Heart left ventricle (tissue), 16 donors: Measurements from ENCODE around the gene PTPRN2. TPM values are rescaled to one million over a fixed set of nuclear protein-coding genes. Genes with fewer than 3 reads are reported as not detected.

Experiments
- ATAC-seq, 4 donors: fragments of 200-7000 bp; cut with Tn5 transposase; one replicate each; pipeline ENCODE4 v1.9.1; 2020 to 2022; ENCODE audit warnings: moderate library complexity in 4 of 4, mild to moderate bottlenecking in 3 of 4, moderate number of reproducible peaks in 1 of 4
- DNase-seq, 5 donors: peaks; one replicate each; pipeline ENCODE4 v3.0.0-alpha.2; 2020
- H3K27ac ChIP-seq, 12 donors: fragments of 200-600 bp; sonication (generic) in 4 of 12; one replicate each; pipeline versions ENCODE4 v1.5.0 to v1.8.0; 2016 to 2022; ENCODE audit warnings: mild to moderate bottlenecking in 2 of 12
- H3K27me3 ChIP-seq, 9 donors: fragments of 200-600 bp; sonication (generic) in 2 of 9; one replicate each; pipeline versions ENCODE4 v1.5.1 to v1.8.0; 2016 to 2022; ENCODE audit warnings: mild to moderate bottlenecking in 3 of 9
- H3K36me3 ChIP-seq, 9 donors: fragments of 200-600 bp; sonication (generic) in 2 of 9; one replicate each; pipeline versions ENCODE4 v1.5.0 to v1.8.0; 2018 to 2022; ENCODE audit warnings: mild to moderate bottlenecking in 2 of 9
- H3K4me1 ChIP-seq, 12 donors: fragments of 200-600 bp; sonication (generic) in 4 of 12; one replicate each; pipeline versions ENCODE4 v1.5.0 to v1.8.0; 2016 to 2022; ENCODE audit warnings: mild to moderate bottlenecking in 3 of 12
- H3K4me3 ChIP-seq, 12 donors: fragments of 200-600 bp; sonication (generic) in 4 of 12; one replicate each; pipeline versions ENCODE4 v1.5.0 to v1.8.0; 2017 to 2022; ENCODE audit warnings: mild to moderate bottlenecking in 9 of 12, moderate library complexity in 4 of 12
- H3K9me3 ChIP-seq, 12 donors: fragments of 200-600 bp; sonication (generic) in 4 of 12; one replicate each; pipeline versions ENCODE4 v1.5.0 to v1.8.0; 2016 to 2022; ENCODE audit warnings: mild to moderate bottlenecking in 1 of 12
- CTCF ChIP-seq, 12 donors: fragments of 200-600 bp; sonication (generic) in 4 of 12; IDR thresholded peaks; one replicate each; pipeline versions ENCODE4 v1.5.0 to v1.8.0; 2018 to 2022; ENCODE audit warnings: antibody characterized with exemption in 12 of 12, mild to moderate bottlenecking in 5 of 12
- POLR2A ChIP-seq, 2 donors: fragments of 450-650 bp; IDR thresholded peaks; one replicate each; pipeline ENCODE4 v1.6.1; 2017; ENCODE audit warnings: antibody characterized with exemption in 2 of 2, mild to moderate bottlenecking in 2 of 2, moderate library complexity in 2 of 2
- WGBS, 4 donors: extraction: QIAGEN DNeasy Blood & Tissue Kit in 2 of 4; methylation state at CpG; one replicate each; pipeline versions ENCODE4 v1.1.5 to v1.1.7; 2013 to 2018; 5-methylcytosine and 5-hydroxymethylcytosine counted together
- intact Hi-C, 10 donors: fragments of 100-400 bp; cut with DNase I; formaldehyde crosslinking; loops; one replicate each; pipeline versions ENCODE4 v1.11.1 to v1.14.2; 2022
- polyA plus RNA-seq, 2 donors: library from polyadenylated mRNA; stranded (reverse); fragments of 200-250 nt; gene quantifications; one replicate each; pipeline ENCODE4 v1.2.3, GENCODE V29; 2013
- total RNA-seq, 9 donors: library from RNA; depleted of rRNA in 2 of 9; stranded (reverse); fragments of >200 nt in 2 of 9; fragmentation: NEBNext Ultra II Directional in 3 of 9; extraction: Animal tissue kit (Norgen Biotek cat#: 25700) in 3 of 9; gene quantifications; one replicate each; pipeline versions ENCODE4 v1.1.0 to v1.2.4, GENCODE V29; 2016 to 2023
- donor health status: ischemic (EF 13 %, LVEDD 7.1; RV severe dilation, severe dysfunction).
- donor health status: healthy with polysubstance abuse.
- donor health status: DM: no; HTN: yes; CAD: no.
- donor health status: DM: no; HTN: no; CAD: no.
- donor health status: ischemic (EF 25% LVEDD 6.9; RV normal size, moderate dysfunction).
- donor health status: ischemic (EF 25% LVEDD 5.7; RV mildly dilated, moderate dysfunction).
- donor health status: healthy.
- donor health status: DM: yes; HTN: yes; CAD: no.
- donor health status: ischemic (EF 35%, LVEDD 5.7; RV mildly dilated, moderate dysfunction).
- donor health status: nonischemic (EF 11% LVEDD 7.7; RV severe dilation, severe dysfunction).
- donor health status: DM: yes; HTN: yes; CAD: no.
- donor health status: PGD.
- donor health status: ischemic (EF 29% LVEDD 5.4; RV normal size, mild dysfunction).
- donor health status: nonischemic (EF 23%, LVEDD 6.1; RV moderate dilation, normal function).

PTPRN2 gene
- total and polyA plus RNA-seq, 11 donors = 0.61 to 2.3 (median 1.3) TPM

GRCh38 chr7:157867685-157868305 lies 719.8 kb downstream of the PTPRN2 start:
- no peak for TF ChIP-seq POLR2A (IDR thresholded peaks at IDR 0.05)
- no peak for TF ChIP-seq CTCF (IDR thresholded peaks at IDR 0.05)
- DNase-seq = peak in 1 of 5 donors; percentile 48
- H3K9me3 ChIP-seq = peaks cover 0 to 16% (median 0%) of the 10 kb centered on the region in 12 donors
- intact Hi-C loops = no loop called here
- H3K27ac ChIP-seq = no peak overlapping the region
- H3K36me3 ChIP-seq = no peaks in the 10 kb centered on the region
- H3K4me1 ChIP-seq = no peaks in the 10 kb centered on the region
- ATAC-seq = no peak
- H3K4me3 ChIP-seq = no peak overlapping the region
- H3K27me3 ChIP-seq = no peaks in the 10 kb centered on the region
- 85 to 93% (median 91%) methylated on average over 8 to 15 of the region's 15 CpGs for WGBS, 4 donors

- WGBS, 4 donors = 90 to 93% (median 91%) methylated on average over 27 to 29 of the region's 29 CpGs
Measured at GRCh38 chr7:157866336-157866924, 721.2 kb downstream of the PTPRN2 start.

GRCh38 chr7:157865351-157866165 lies 722.1 kb downstream of the PTPRN2 start:
- Histone ChIP-seq H3K27ac (no peak overlapping the region), H3K27me3 (no peaks in the 10 kb centered on the region), H3K36me3 (no peaks in the 10 kb centered on the region), H3K4me3 (no peak overlapping the region), H3K4me1 (no peaks in the 10 kb centered on the region), H3K9me3 (peaks cover 0 to 16% (median 0%) of the 10 kb centered on the region in 12 donors)
- peak in 1 of 5 donors; percentile 64 for DNase-seq
- TF ChIP-seq CTCF (IDR thresholded peaks at IDR 0.05) (no peak), POLR2A (IDR thresholded peaks at IDR 0.05) (no peak)
- intact Hi-C loops = no loop called here
- ATAC-seq = no peak
- WGBS, 4 donors = 78 to 83% (median 81%) methylated on average over 25 to 27 of the region's 27 CpGs

More at GRCh38 chr7:157866336-157866924, 721.2 kb downstream of the PTPRN2 start:
- Histone ChIP-seq H3K9me3 (peaks cover 0 to 16% (median 0%) of the 10 kb centered on the region in 12 donors), H3K36me3 (no peaks in the 10 kb centered on the region), H3K27ac (no peak overlapping the region), H3K4me3 (no peak overlapping the region), H3K4me1 (no peaks in the 10 kb centered on the region), H3K27me3 (no peaks in the 10 kb centered on the region)
- DNase-seq (no peak), ATAC-seq (no peak)
- TF ChIP-seq CTCF (IDR thresholded peaks at IDR 0.05) = no peak
- intact Hi-C loops = no loop called here

DNA sequence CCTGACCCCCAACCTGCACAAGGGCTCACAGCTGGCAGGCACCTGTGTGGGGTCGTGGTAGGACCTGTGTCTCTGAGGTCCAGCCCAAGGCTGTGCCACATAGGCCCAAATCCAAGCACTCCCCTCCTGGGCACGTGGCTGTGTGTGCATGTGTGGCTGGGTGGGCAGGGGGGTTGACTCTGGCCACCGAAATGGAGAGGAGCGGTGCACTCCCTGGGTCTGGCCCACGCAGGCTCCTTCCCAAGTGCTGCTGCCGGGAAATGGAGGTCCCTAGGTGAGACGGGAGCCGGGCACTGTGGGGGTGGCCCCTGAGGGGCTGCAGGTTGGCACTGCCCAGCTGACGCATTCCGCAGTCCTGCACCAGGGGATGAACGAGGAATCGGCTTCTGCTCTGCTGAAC lies 722.7 kb downstream of the PTPRN2 start:
- H3K4me3 ChIP-seq = no peak overlapping the region
- no peaks in the 10 kb centered on the region for H3K36me3 ChIP-seq
- DNase-seq = peak in 1 of 5 donors; percentile 42
- H3K4me1 ChIP-seq = no peaks in the 10 kb centered on the region
- H3K9me3 ChIP-seq = peaks cover 0 to 12% (median 0%) of the 10 kb centered on the region in 12 donors
- H3K27ac ChIP-seq = no peak overlapping the region
- intact Hi-C loops = no loop called here
- whole genome bisulfite sequencing, 4 donors = 70 to 89% (median 84%) methylated on average over 2 to 12 of the region's 12 CpGs
- no peak for ATAC-seq
- no peaks in the 10 kb centered on the region for H3K27me3 ChIP-seq
- TF ChIP-seq CTCF (IDR thresholded peaks at IDR 0.05) = no peak
- TF ChIP-seq POLR2A (IDR thresholded peaks at IDR 0.05) = no peak
